H1 (cell line): ENCODE measurements around the gene SMAP2. TPM values are rescaled to one million over a fixed set of nuclear protein-coding genes. Genes with fewer than 3 reads are reported as not detected.

Experiments
- BRCA1 ChIP-seq: IDR thresholded peaks from 2 replicates; pipeline ENCODE4 v1.6.1; 2012; ENCODE audit warnings: low read depth, low read length, improper control_type of control experiment
- CHD1 ChIP-seq: IDR thresholded peaks from 2 replicates; pipeline ENCODE4 v1.6.1; 2012; ENCODE audit warnings: low read depth, low read length, improper control_type of control experiment
- CHD7 ChIP-seq: fragments of 300-600 bp; sonication (generic); IDR thresholded peaks from 2 replicates; pipeline ENCODE4 v1.7.1; 2012; ENCODE audit warnings: low read length, moderate library complexity, mild to moderate bottlenecking, inconsistent platforms; ENCODE audit not compliant: insufficient replicate concordance
- GTF2F1 ChIP-seq: IDR thresholded peaks from 2 replicates; pipeline ENCODE4 v1.6.1; 2012; ENCODE audit warnings: low read depth, low read length, improper control_type of control experiment, borderline replicate concordance
- JUN ChIP-seq: IDR thresholded peaks from 2 replicates; pipeline ENCODE4 v1.6.1; 2011; ENCODE audit warnings: low read depth, mild to moderate bottlenecking, improper control_type of control experiment, low read length
- JUND ChIP-seq: IDR thresholded peaks from 2 replicates; pipeline ENCODE4 v1.6.1; 2011; ENCODE audit warnings: mild to moderate bottlenecking, improper control_type of control experiment, low read length
- NANOG ChIP-seq: IDR thresholded peaks from 2 replicates; pipeline ENCODE4 v1.6.1; 2011; ENCODE audit warnings: low read length, low read depth, mild to moderate bottlenecking, inconsistent platforms; ENCODE audit not compliant: insufficient read depth, poor library complexity, severe bottlenecking
- POLR2A ChIP-seq, 2 experiments: IDR thresholded peaks; 1 replicate in 1 of 2; 2 replicates in 1 of 2; pipeline ENCODE4 v1.6.1; 2011; ENCODE audit warnings: low read depth in 2 of 2, low read length in 2 of 2, mild to moderate bottlenecking in 2 of 2; ENCODE audit errors: control extremely low read depth in 1 of 2
- SIN3A ChIP-seq, 2 experiments: IDR thresholded peaks in 1 of 2; conservative IDR thresholded peaks in 1 of 2; 2 replicates each; pipeline ENCODE4 v1.6.1; 2011 to 2012; ENCODE audit warnings: low read length in 2 of 2, improper control_type of control experiment in 1 of 2, low read depth in 1 of 2, mild to moderate bottlenecking in 1 of 2
- TAF1 ChIP-seq: IDR thresholded peaks from 2 replicates; pipeline ENCODE4 v1.6.1; 2011; ENCODE audit warnings: mild to moderate bottlenecking, low read depth, low read length
- TCF12 ChIP-seq: IDR thresholded peaks from 2 replicates; pipeline ENCODE4 v1.6.1; 2011; ENCODE audit warnings: low read depth, mild to moderate bottlenecking, low read length
- polyA plus RNA-seq, 7 experiments: library from polyadenylated mRNA; depleted of rRNA in 3 of 7; stranded (reverse) in 5 of 7; unstranded in 2 of 7; fragments of >200 nt in 5 of 7; fragments of 200-250 nt in 2 of 7; gene quantifications; 1 replicate in 5 of 7; 2 replicates in 1 of 7; 4 replicates in 1 of 7; pipeline versions ENCODE4 v1.2.1 to v1.2.3, GENCODE V29; 2011 to 2013; ENCODE audit warnings: missing spikeins in 2 of 7, mixed read lengths in 2 of 7
- total RNA-seq: library from RNA; stranded (reverse); fragmentation: NEBNext Ultra II Directional; extraction: Animal tissue kit (Norgen Biotek cat#: 25700); gene quantifications from 2 replicates; pipeline ENCODE4 v1.2.1, GENCODE V29; 2021
- TF ChIP-seq, protein P1 (sequence below): IDR thresholded peaks from 2 replicates; pipeline ENCODE4 v1.6.1; 2012; ENCODE audit warnings: inconsistent platforms

Gene SMAP2
- total and polyA plus RNA-seq, 2 of the 8 experiments (the other 6 are each of a cell fraction or from before 2014, with no cell fraction given): 4.3 to 5.5 TPM

GRCh38 chr1:40361637-40362036, 11.9 kb upstream of the SMAP2 start (continued):
- TF ChIP-seq CHD7: no peak
- no peak for TF ChIP-seq JUND
- no peak for TF ChIP-seq GTF2F1
- TF ChIP-seq BRCA1: no peak
- TF ChIP-seq, protein P1, sequence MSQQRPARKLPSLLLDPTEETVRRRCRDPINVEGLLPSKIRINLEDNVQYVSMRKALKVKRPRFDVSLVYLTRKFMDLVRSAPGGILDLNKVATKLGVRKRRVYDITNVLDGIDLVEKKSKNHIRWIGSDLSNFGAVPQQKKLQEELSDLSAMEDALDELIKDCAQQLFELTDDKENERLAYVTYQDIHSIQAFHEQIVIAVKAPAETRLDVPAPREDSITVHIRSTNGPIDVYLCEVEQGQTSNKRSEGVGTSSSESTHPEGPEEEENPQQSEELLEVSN: no peak
- TF ChIP-seq POLR2A (IDR thresholded peaks at IDR 0.05; ENCODE audit: control extremely low read depth in 1 of 2, low read depth in 2 of 2, low read length in 2 of 2): no peak
- TF ChIP-seq TAF1: no peak
- TF ChIP-seq SIN3A (conservative IDR thresholded peaks at IDR 0.05 in 1 of 2, IDR thresholded peaks at IDR 0.05 in 1 of 2; ENCODE audit: low read depth in 1 of 2, low read length in 2 of 2): no peak
- no peak for TF ChIP-seq NANOG
- no peak for TF ChIP-seq TCF12
- TF ChIP-seq CHD1: no peak
- TF ChIP-seq JUN: no peak
